Activated CD4-positive, alpha-beta T cell treated with anti-CD3 and anti-CD28 coated beads, Interleukin-10, Interleukin-2, amounts not matched to agents 100 ng/mL and 50 ng/mL, durations not matched to agents 16 hours and 8 hours (primary cell): ENCODE results near the gene MLXIP.
"Not testable (repeated sequence)": the region's sequence is repeated elsewhere in the genome, so short reads cannot be mapped to it uniquely, and the experiment has no call there.

Source experiments
- DNase-seq: peaks from one replicate; pipeline ENCODE4 v3.0.0-alpha.2; 2020

Gene MLXIP

GRCh38 chr12:122096591-122097149 is 18.1 kb downstream of the MLXIP start:
- no peak for DNase-seq

- DNase-seq = no peak
Observed at GRCh38 chr12:122097584-122097926, 19.0 kb downstream of the MLXIP start.

DNA sequence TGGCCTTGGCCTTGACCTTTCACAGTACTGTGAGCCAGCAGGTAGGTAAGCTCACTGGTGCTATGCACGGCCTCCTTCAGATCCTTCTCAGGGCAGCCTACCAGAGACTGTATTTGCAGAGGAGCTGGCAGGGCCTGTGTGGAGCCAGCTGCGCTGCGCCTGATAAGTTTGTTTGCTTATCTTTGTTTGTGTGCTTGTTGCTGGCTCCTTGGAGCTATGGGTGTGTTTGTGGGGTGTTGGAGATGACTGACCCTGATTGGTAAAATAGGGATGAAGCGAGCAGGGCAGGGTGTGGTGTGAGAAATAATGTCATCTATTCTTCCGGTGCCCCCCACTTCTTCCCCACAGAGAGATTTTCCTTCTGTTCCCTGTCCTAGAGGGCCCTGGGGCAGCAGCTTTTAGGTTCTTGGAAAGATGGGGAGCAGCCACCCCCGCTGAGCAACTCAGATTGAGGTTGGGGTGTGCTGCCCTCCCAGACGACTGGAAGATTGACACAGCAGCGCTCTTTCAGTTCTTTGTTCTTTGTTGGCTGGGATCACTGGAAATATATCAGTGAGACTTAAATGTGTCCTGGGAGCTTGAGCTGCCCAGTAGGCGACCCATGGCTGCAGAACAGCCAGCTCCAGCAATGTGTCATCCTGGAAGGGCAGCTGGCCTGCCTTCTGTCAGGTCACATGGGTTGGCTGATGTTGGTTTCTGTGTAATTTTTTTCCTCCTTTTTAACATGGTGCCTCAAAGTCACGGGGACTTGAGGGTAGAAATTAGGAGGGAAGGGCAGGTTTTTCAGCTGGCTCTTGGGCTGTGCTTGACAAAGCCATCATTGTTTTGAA is 19.6 kb downstream of the MLXIP start:
- DNase-seq = no peak

DNA sequence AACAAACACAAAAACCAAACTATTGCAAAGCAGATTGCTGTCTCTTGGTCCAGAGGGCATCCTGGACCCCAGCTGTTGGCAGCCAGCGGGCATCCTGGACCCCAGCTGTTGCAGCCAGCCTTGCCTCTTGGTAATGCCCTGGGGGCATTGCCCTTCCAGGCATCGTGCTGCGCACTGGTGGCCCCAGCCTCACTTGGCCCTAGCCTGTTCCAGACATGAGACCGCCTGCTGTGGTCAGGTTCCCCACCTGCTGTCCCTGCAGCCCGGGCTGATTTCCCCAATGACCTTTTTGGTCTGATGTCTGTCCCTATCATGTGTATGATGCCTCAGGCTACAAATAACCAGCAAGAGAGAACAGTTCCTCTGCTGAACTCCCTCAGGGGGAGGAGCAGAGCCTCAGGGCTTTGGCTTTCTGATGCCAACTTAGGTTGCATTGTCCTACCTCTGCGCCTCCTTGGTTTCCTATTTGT is 20.8 kb downstream of the MLXIP start:
- DNase-seq = no peak

- peak; percentile 17 for DNase-seq
Observed at GRCh38 chr12:122099856-122100255, 21.3 kb downstream of the MLXIP start.

- DNase-seq = no peak
Observed at GRCh38 chr12:122100568-122100967, 22.0 kb downstream of the MLXIP start.

GRCh38 chr12:122102331-122102730 is 23.8 kb downstream of the MLXIP start:
- DNase-seq = no peak

DNA sequence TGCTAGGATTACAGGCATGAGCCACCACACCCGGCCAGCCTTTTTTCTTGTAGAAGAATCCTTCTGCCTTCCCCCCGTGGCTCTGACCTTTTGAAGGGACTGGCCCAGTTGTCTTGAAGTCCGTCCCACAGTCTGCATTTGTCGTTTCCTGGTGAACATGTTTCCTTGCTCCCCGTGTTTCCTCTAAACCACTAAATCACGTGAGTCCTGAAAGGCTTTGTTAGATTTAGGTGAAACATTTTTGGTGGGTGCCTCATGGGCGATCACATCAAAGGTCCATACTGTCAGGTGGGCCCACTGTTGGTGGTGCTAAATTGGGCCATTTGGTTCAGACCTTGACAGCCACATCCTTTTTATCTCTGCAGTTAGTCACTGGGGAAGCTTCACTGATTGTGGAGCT is 26.3 kb downstream of the MLXIP start:
- DNase-seq = peak; percentile 13

DNA sequence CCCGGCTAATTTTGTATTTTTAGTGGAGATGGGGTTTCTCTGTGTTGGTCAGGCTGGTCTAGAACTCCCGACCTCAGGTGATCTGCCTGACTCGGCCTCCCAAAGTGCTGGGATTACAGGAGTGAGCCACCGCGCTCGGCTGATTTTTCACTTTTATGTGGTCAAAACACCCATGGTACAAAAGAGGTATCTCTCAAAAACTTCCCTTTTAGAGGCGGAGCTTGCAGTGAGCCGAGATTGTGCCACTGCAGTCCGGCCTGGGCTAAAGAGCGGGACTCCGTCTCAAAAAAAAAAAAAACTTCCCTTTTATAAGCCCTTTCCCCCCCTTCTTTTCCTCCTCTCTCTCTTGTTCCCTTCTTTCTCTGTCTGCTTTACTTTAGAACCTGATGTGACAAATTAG is 26.9 kb downstream of the MLXIP start:
- not testable (repeated sequence) for DNase-seq

DNA sequence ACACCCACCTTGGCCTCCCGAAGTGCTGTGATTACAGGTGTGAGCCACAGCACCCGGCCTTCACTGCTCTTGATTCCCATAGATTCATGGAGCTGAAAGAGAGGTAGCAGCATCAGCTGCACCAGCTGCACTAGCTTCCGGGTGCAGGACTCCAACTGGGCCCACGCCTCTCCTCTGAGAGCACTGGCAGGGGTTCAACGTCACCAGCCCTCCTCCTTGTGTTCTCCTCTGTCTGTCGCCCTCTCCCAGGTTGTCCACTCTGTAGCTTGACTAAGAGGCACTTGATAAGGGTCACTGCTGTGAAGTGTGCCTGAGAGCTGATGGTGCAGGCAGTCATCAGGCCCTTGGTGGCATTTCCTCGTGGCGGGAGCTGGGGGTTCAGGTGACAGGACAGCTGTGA is 28.3 kb downstream of the MLXIP start:
- DNase-seq = no peak

- DNase-seq = no peak
Observed at GRCh38 chr12:122107261-122107660, 28.7 kb downstream of the MLXIP start.

DNA sequence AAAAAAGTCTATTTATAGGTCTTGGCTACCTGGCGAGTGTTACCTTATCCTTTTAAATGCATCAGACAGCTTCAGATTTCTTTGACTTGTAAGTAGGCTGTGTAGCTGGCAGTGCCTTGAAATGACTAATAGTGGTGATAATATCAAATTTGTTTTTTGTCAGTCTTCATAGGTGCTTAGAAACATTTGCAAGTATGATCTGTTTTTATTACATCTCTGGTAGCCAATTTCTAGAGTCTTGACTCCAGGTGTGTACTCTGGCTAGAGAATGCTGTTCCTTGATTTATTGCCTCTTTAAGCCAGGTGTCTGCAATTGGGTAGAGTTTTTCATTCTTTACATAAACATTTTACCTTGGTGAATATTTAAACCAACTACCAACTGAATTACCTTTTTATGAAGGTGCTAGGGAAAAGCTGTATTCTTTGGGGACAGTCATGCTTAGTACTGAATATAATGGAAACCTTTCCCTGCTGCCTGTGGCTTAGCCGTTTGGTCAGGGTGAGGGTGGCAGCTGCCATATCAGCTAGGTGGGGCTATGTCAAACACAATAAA is 32.6 kb downstream of the MLXIP start:
- no peak for DNase-seq

- no peak for DNase-seq
Observed at GRCh38 chr12:122116707-122117535, 38.4 kb downstream of the MLXIP start.

DNA sequence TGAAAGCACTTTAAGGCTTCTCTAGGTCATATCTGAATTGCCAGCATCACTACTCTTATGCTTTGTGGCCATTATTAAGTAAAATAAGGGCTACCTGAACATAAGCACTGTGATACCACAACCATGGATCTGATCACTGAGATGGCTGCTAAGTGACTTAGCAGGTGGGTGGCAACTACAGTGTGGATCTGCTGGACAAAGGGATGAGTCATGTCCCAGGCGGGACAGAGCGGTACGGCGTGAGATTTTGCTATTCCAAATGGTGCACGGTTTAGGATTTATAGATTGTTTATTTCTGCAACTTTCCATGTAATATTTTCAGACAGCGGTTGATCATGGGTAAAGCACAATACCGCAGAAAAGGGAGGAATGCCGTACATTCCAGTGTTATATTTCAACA is 39.4 kb downstream of the MLXIP start:
- DNase-seq = no peak

DNA sequence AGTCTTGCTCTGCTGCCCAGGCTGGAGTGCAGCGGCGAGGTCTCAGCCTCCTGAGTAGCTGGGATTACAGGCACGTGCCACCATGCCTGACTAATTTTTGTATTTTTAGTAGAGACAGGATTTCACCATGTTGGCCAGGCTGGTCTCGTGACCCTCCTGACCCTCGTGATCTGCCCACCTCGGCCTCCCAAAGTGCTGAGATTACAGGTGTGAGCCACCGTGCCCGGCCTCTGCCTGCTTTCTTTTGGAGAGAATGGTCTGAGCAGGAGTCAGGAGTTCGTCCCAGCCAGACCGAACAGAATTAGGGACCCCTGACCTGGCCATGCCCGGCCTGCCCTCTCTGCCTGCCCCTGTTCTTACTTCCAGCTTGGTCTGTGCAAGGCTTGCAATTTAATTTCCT is 42.8 kb downstream of the MLXIP start:
- DNase-seq = not testable (repeated sequence)

GRCh38 chr12:122121745-122122144 is 43.2 kb downstream of the MLXIP start:
- no peak for DNase-seq

GRCh38 chr12:122123051-122123760 is 44.6 kb downstream of the MLXIP start:
- peak; percentile 75 for DNase-seq

DNA sequence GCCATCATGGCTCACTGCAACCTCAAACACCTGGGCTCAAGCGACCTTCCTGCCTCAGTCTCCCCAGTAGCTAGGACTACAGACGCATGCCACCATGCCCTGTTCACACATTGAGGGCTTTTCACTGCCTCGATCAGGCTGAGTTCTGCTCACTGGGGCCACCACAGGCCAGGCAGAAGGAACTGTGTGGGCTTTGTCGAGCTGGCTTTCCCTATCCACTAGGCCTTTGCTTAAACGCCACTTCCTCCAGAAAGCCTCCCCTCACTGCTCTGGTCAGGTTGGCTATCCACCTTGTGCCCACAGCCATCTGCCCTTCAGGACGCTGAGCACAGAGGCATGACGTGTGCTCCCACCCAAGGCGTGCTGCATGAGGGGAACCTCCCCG is 45.2 kb downstream of the MLXIP start:
- DNase-seq = no peak

- no peak for DNase-seq
Observed at GRCh38 chr12:122124370-122124769, 45.8 kb downstream of the MLXIP start.

DNA sequence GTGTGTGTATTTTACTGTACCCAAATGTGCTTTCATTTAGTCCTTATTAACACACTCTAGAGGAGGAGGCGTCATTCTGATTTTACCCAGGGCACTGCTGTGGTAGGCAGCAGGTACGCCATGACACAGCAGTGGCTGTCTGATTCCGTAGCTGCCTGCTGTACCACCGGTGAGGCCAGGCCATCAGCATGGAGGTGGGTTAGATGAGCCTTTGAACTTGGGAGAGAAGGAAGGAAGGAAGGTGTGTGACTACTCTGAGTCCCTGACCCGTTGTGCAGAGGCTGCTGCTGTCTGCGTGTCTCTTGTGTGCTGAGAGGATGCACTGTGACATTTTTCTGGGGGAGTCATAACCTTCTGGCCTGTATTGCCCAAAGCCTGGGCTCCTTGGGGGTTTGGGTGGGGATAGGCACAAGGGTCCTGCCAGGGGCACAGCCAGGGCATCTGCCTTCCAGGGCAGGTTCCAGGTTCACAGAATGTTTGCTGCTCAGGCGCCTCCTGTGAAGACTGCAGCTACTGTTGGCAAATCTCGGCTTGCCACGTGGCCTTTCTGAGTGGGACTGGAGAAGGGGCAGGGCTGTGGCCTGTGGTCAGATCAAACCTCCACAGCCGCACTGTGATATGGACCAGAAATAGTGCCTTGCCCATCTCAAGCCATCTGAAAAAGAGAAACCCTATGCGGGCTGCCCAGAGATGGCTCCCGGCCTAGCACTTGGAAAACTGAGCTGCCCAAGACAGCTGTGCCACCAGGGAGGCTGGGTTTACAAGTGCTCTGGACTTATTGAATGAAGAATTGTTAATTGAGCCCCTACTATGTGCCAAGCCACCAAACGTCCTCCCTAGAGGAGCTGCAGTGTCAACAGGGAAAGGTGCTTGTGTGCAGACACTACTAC is 47.1 kb downstream of the MLXIP start:
- DNase-seq = no peak

DNA sequence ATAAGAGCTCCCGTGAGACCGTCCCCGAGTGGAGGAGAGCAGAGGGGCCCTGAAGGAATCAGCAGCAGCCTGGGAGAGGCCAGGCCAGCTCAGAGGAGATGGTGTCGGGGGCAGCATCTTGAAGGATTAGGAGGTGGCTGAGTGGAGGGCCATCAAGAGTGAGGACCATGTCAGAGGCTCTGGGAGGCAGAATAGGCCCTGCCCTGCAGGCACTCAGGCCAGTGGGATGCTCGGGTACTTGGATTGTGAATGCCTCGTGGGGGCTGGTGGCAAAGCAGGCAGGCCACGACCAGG is 47.7 kb downstream of the MLXIP start:
- no peak for DNase-seq
